ENCODE measurements around the gene EIF3A.
A peak's percentile ranks its signal among the peaks of the same experiment; 100 is the strongest.
"Not testable (repeated sequence)": the region's sequence is repeated elsewhere in the genome, so short reads cannot be mapped to it uniquely, and the experiment has no call there.

The EIF3A gene

DNA sequence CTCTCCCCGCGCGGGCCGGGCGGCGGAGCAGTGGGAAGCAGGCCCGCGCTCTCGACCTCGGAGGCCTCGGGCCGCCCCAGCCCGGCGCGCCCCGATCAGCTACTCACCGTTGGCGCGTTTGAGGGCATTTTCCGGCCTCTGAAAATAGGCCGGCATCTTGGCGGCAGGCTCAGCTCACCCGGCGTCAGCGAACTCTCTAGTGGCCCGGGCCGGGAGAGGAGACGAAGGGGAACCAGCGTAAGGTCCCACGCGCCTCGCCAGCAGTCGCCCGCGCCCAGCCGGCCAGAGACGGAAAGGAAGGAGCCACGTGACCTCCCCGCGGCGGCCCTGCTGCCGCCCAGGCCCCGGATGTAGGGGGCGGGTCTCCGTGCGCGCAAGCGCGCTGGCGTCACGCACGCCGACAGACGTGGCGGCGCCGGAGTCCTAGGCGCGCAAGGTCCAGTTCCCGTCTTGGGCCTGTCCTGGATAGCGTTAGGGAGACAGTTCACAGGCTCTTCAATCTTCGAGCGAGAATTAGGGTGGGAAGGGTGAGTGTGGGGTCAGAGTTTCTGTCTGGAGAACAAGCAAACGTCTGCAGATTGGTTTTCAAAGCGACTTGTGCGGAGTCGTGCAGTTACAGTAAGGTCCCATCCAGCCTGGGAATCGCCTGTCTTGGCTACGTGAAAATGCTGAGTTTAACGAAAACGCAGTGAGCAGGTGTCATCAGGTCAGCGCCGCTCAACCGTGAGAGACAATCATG lies at the start of gene EIF3A:
Gene EIF3A (minus strand): TSS at position 297 of the 739 bp plus-strand sequence. CDS start 141 bp downstream, at position 156.
- DNase-seq: peak; percentile 93
- in situ Hi-C loops (cut with HindIII; ENCODE audit: low pct_ligation_motif_present, low pct_unique_long_range_greater_than_20kb, low sequenced_read_pairs): no loop called here

- DNase-seq: no peak
- in situ Hi-C loops (cut with HindIII; ENCODE audit: low pct_ligation_motif_present, low pct_unique_long_range_greater_than_20kb, low sequenced_read_pairs): no loop called here
These were observed 49.1 kb upstream of the EIF3A start for GRCh38 chr10:119129721-119130120.

GRCh38 chr10:119125942-119126341 lies 45.3 kb upstream of the EIF3A start:
- in situ Hi-C loops (cut with HindIII; ENCODE audit: low pct_ligation_motif_present, low pct_unique_long_range_greater_than_20kb, low sequenced_read_pairs): no loop called here

GRCh38 chr10:119120875-119121274 lies 40.3 kb upstream of the EIF3A start:
- in situ Hi-C loops (cut with HindIII; ENCODE audit: low pct_ligation_motif_present, low pct_unique_long_range_greater_than_20kb, low sequenced_read_pairs): no loop called here
- DNase-seq: no peak

More at GRCh38 chr10:119125942-119126341, 45.3 kb upstream of the EIF3A start:
- no peak for DNase-seq

DNA sequence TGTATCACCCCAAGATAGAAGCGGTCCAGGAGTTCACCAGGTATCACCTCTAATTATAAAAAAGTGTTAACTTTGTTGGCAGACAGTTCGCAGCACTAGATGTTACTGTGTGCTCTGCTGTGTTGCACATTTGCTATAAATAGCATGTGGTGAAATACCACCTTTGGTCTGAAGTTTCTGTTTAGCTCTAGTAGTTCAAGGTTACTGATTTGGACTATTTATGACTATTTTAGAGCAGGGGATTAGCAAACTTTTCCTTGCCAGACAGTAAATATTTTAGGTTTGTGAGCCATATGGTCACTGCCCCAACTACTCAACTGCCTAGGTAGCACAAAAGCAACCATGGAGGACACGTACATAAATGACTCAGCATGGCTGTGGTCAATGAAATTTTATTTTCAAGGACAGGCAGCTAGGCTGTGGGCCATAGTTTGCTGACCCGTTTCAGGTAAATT lies 39.8 kb upstream of the EIF3A start:
- in situ Hi-C loops (cut with HindIII; ENCODE audit: low pct_ligation_motif_present, low pct_unique_long_range_greater_than_20kb, low sequenced_read_pairs): no loop called here
- DNase-seq: no peak

- in situ Hi-C loops (cut with HindIII; ENCODE audit: low pct_ligation_motif_present, low pct_unique_long_range_greater_than_20kb, low sequenced_read_pairs): no loop called here
These were observed 38.8 kb upstream of the EIF3A start for GRCh38 chr10:119119400-119119799.

DNA sequence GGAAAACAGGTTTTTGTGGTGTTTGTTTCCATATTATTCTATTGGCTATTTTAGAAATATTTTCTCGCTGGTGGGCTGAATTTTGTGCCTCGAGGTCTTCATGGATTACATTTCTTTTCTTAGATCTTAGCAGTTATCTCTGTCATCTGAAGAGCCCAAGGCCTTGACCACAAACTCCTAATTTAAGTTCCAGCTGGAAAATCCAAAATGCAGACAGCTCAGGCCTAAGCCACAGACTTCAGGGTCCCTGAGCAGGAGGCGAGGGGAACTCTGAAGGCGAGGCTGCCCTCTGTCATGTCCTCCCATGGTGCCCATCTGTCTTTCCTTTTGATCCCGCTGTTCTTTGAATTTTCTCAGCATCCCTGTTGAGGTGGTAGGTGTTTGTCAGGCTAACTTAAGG lies 37.6 kb upstream of the EIF3A start:
- no peak for DNase-seq
- in situ Hi-C loops (cut with HindIII; ENCODE audit: low pct_ligation_motif_present, low pct_unique_long_range_greater_than_20kb, low sequenced_read_pairs): no loop called here

More at GRCh38 chr10:119119400-119119799, 38.8 kb upstream of the EIF3A start:
- no peak for DNase-seq

DNA sequence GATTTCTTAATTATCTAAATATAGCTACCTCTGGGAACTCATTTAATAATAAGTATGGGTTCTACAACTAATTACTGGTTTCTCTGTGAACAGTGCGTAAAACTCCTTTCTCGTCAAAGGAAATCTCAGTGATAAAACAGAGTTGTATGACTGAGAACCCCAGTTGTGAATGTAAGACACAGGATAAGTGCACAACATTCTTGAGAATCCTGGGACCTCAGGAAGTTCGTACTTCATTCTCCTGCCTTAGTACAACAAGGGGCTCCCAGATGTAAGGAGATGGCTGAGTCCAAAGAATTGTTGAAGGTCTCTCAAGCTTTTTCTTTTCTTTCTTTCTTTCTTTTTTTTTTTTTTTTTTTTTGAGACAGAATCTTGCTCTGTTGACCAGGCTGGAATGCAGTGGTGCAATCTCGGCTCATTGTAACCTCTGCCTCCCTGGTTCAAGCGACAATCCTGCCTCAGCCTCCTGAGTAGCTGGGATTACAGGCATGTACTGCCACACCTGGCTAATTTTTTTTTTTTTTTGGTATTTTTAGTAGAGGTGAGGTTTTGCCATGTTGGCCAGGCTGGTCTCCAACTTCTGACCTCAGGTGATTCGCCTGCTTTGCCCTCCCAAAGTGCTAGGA lies 35.8 kb upstream of the EIF3A start:
- in situ Hi-C loops (cut with HindIII; ENCODE audit: low pct_ligation_motif_present, low pct_unique_long_range_greater_than_20kb, low sequenced_read_pairs): no loop called here
- no peak for DNase-seq

GRCh38 chr10:119115926-119116325 lies 35.3 kb upstream of the EIF3A start:
- in situ Hi-C loops (cut with HindIII; ENCODE audit: low pct_ligation_motif_present, low pct_unique_long_range_greater_than_20kb, low sequenced_read_pairs): no loop called here
- DNase-seq: no peak

- DNase-seq: no peak
- in situ Hi-C loops (cut with HindIII; ENCODE audit: low pct_ligation_motif_present, low pct_unique_long_range_greater_than_20kb, low sequenced_read_pairs): no loop called here
These were observed 33.4 kb upstream of the EIF3A start for GRCh38 chr10:119113751-119114732.

DNA sequence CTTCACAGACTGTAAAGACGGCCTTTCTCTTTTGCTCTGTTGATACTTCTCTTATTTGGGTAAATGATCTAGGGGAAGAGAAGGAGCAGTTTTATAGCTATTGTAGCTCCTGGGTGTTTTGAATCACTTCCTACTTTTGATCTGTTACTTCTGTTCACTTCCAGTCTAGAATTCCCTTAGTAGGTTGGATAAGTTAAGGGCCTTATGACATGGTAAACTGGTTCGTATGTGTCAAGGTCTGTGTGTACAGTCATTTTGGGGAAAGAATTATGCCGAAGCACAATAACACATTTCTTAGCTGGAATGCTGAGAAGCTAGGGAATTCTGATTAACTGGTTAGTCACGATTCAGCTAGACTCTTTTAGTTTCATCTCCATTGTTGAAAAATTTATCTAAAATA lies 31.4 kb upstream of the EIF3A start:
- in situ Hi-C loops (cut with HindIII; ENCODE audit: low pct_ligation_motif_present, low pct_unique_long_range_greater_than_20kb, low sequenced_read_pairs): no loop called here
- DNase-seq: no peak

- in situ Hi-C loops (cut with HindIII; ENCODE audit: low pct_ligation_motif_present, low pct_unique_long_range_greater_than_20kb, low sequenced_read_pairs); DNase-seq: not testable (repeated sequence)
These were observed 27.2 kb upstream of the EIF3A start for GRCh38 chr10:119107771-119108170.

DNA sequence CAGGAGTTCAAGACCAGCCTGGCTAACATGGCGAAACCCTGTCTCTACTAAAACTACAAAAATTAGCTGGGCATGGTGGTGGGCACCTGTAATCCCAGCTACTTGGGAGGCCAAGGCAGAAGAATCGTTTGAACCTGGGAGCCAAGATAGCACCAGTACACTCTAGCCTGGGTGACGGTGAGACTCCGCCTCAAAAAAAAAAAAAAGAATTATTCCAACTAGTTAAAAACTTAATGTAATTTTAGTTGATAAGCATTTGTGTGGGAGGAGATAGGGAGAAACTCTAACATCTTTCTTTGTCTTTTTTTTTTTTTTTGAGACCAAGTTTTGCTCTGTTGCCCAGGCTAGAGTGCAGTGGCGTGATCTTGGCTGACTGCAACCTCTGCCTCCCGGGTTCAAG lies 26.5 kb upstream of the EIF3A start:
- DNase-seq; in situ Hi-C loops (cut with HindIII; ENCODE audit: low pct_ligation_motif_present, low pct_unique_long_range_greater_than_20kb, low sequenced_read_pairs): not testable (repeated sequence)

DNA sequence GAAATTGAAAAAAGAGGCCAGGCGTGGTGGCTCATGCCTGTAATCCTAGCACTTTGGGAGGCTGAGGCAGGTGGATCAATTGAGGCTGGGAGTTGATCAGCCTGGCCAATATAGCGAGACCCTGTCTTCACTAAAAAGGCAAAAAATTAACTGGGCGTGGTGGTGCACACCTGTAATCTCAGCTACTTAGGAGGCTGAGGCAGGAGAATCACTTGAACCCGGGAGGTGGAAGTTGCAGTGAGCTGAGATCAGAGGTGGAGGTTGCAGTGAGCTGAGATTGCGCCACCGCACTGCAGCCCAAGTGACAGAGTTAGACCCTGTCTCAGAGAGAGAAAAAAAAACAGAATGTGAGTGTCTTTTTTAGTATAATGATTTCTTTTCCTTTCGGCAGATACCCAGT lies 25.3 kb upstream of the EIF3A start:
- DNase-seq; in situ Hi-C loops (cut with HindIII; ENCODE audit: low pct_ligation_motif_present, low pct_unique_long_range_greater_than_20kb, low sequenced_read_pairs): not testable (repeated sequence)

- in situ Hi-C loops (cut with HindIII; ENCODE audit: low pct_ligation_motif_present, low pct_unique_long_range_greater_than_20kb, low sequenced_read_pairs): no loop called here
These were observed 24.5 kb upstream of the EIF3A start for GRCh38 chr10:119105155-119105554.

DNA sequence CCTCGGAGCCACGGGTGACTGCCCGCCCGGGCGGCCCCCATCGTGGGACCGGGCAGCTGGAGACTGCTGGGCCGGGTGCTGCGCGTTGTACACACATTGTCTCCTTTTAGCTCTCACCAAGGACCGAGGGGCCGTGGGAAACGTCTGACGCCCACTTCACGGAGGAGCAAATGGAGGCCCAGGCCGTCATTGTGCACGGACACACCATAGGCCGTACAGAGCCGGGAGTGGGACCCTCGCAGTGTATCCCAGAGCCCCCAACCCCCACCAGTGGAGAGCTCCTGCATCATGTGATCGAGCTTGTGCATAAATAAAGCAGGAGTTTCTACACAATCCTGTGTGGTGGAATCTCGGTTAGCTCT lies 24.0 kb upstream of the EIF3A start:
- in situ Hi-C loops (cut with HindIII; ENCODE audit: low pct_ligation_motif_present, low pct_unique_long_range_greater_than_20kb, low sequenced_read_pairs): no loop called here
- DNase-seq: no peak

More at GRCh38 chr10:119105155-119105554, 24.5 kb upstream of the EIF3A start:
- DNase-seq: no peak

GRCh38 chr10:119103903-119104653 lies 23.5 kb upstream of the EIF3A start, which contains the start of gene DENND10:
Gene DENND10 (plus strand): TSS chr10:119104113. CDS start chr10:119104143, 30 bp downstream.
- peak; percentile 75 for DNase-seq
- in situ Hi-C loops (cut with HindIII; ENCODE audit: low pct_ligation_motif_present, low pct_unique_long_range_greater_than_20kb, low sequenced_read_pairs): no loop called here

DNA sequence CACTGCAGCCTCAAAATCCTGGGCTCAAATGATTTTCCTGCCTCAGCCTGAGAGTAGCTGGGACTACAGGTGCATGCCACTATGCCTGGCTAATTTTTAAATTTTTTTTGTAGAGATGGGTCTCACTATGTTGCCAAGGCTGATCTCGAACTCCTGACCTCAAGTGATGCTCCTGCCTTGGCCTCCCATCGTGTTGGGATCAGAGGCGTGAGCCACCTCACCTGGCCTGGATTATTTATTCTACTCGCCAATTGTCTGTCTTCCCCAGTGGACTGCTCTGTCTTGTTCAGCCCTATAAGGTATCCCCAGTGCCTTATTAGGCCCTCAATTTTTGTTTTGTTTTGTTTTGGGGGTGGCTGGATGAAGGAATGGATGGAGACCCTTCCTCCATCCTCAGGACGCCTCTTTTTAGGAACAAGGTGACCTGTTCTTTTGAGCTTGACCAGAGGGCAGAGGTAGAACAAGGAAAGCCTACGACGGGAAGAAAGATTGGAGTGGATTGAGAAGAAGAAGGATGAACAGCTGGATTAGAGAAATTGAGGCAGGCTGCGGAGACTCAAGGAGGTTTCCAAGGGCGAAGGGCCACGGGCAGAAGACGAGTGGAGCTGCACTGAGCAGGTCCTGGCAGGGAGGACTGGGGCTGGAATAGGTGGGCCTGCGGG lies 22.8 kb upstream of the EIF3A start:
- in situ Hi-C loops (cut with HindIII; ENCODE audit: low pct_ligation_motif_present, low pct_unique_long_range_greater_than_20kb, low sequenced_read_pairs): no loop called here
- no peak for DNase-seq

Measured in ACHN (cell line).